OCI-M2 (cell line): Measurements from ENCODE around the gene SMNDC1.
"Not testable (repeated sequence)": the region's sequence is repeated elsewhere in the genome, so short reads cannot be mapped to it uniquely, and the experiment has no call there.

Experiments
- DNase-seq: peaks from one replicate; lab custom pipeline; 2025; ENCODE audit not compliant: unreplicated experiment; lab: John Stamatoyannopoulos, UW

The SMNDC1 gene

GRCh38 chr10:110304780-110305421 is at the start of gene SMNDC1:
Gene SMNDC1, minus strand, starts transcription at chr10:110304920. Its CDS starts 1,333 bp downstream, at chr10:110303587.
- peak; percentile 95 for DNase-seq

DNA sequence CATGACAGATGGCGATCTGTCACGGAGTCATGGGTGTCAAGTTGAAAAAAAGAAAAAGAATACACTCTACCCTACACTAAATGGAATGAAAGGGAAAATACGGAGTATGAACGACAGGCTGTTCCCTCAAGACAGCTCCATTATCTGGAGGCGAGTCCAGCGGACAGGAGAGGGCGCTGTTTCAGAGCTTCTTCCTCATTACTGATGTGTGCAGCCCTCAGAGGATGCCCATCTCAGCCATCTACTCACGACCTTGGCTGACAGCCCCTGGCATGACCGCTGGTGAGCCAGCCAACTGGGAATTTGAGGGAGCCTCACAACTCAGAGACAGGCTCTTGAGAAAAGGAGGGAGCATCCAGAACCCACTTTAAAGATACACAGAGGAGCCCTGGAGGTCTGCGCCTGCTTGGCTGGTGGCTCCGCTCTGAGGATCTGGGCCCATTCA is 49.6 kb upstream of the SMNDC1 start:
- peak; percentile 38 for DNase-seq

GRCh38 chr10:110353244-110354119 is 48.8 kb upstream of the SMNDC1 start:
- DNase-seq = no peak

DNA sequence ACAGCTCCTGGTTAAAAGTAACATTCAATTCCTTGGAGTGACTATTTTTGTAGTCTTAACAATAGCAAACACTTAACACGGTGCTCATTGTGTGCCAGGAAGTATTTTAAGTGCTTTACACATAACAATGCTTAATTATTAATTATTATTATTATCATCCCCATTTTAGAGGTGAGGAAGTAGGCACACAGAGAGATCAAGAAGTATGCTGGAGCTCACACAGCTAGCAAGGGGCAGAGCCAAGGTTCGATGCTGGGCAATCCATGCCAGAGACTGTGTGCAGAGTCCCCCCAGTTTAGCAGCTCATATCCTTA is 48.2 kb upstream of the SMNDC1 start:
- no peak for DNase-seq

- DNase-seq = no peak
Observed at GRCh38 chr10:110350812-110351211, 46.1 kb upstream of the SMNDC1 start.

- no peak for DNase-seq
Observed at GRCh38 chr10:110349831-110350230, 45.1 kb upstream of the SMNDC1 start.

DNA sequence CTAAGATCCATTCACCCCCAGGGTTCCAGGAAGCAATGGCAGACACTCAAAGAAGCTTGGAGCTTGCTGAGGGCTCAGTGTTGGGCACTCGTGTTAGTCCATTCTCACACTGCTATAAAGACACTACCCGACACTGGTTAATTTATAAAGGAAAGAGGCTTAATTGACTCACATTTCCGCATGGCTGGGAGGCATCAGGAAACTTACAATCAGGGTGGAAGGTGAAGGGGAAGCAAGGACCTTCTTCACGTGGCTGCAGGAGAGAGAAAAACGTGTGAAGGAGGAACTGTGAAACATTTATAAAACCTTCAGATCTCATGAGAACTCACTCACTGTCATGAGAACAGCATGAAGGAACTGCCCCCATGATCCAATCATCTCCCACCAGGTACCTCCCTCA is 44.7 kb upstream of the SMNDC1 start:
- DNase-seq = no peak

- no peak for DNase-seq
Observed at GRCh38 chr10:110348336-110348735, 43.6 kb upstream of the SMNDC1 start.

- no peak for DNase-seq
Observed at GRCh38 chr10:110346914-110347313, 42.2 kb upstream of the SMNDC1 start.

GRCh38 chr10:110345286-110345685 is 40.6 kb upstream of the SMNDC1 start:
- DNase-seq = no peak

- DNase-seq = no peak
Observed at GRCh38 chr10:110344622-110345021, 39.9 kb upstream of the SMNDC1 start.

- no peak for DNase-seq
Observed at GRCh38 chr10:110343947-110344346, 39.2 kb upstream of the SMNDC1 start.

DNA sequence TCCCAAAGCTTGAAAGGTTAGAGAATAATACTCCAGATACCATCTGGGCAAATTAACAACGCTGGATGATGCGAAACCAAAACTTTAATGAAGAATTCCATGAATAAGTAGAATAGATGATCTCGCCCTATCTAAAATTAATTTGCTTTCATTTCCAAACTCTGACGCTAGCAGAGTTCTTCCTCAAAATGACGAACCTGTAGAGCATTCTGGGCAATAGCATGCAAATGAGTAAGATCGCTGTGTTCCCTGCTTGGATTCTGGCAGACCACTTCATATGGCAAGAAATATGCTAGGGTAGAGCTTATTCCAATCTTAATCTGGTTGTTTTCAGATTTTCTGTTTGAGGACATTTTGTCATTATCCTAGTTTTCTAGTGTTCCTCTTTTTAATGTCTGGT is 36.1 kb upstream of the SMNDC1 start:
- no peak for DNase-seq

DNA sequence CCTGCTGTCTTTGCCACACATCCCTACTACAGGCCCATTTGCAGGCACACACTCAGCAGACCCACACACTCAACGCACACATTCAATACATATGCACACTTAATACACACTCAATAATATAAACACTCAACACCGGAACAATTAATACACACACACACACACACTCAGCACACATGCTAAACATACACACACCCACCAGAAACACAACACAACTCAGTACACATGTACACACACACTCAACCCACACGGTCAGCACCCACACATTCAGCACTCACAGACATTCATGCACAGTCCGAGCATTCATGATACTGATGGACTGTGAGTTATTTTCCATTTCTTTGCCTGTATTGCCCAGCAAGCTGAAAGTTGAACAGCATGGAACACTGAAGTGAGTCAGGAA is 35.4 kb upstream of the SMNDC1 start:
- DNase-seq = no peak

- no peak for DNase-seq
Observed at GRCh38 chr10:110337906-110338305, 33.2 kb upstream of the SMNDC1 start.

- no peak for DNase-seq
Observed at GRCh38 chr10:110337401-110337800, 32.7 kb upstream of the SMNDC1 start.

GRCh38 chr10:110336111-110336721 is 31.5 kb upstream of the SMNDC1 start:
- no peak for DNase-seq

DNA sequence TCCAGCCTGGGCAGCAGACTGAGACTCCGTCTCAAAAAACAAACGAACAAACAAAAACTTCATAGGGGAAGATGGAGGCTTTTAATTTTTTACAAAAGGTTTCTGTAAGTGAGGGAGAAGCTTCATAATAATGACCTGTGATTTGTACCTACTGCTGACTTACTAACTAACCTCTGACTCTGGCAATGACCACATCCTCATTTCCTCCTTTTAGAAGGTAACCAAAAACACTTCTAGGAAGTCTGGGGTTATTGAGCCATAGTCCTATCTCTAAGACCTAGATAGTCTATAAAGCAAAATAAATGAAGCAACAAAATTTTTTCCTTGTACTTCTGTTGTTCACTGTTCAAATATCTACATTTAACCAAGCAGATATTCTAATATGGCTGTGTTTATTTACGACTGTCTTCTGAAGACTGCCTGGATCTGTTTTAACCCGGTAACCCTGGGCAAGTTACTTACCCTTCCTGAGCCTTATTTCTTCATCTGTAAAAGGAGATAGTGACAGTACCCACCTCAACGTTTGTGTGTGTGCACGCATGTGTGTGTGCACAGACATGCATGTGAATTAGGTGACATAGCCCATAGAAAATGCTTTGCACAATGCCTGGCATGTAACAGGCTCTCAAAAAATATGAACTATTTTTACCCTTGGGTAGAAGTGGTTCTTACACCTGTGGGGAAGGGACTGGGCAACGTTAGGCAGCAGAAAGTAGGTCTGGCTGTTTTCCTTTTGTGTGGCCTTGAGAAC is 30.8 kb upstream of the SMNDC1 start:
- no peak for DNase-seq

DNA sequence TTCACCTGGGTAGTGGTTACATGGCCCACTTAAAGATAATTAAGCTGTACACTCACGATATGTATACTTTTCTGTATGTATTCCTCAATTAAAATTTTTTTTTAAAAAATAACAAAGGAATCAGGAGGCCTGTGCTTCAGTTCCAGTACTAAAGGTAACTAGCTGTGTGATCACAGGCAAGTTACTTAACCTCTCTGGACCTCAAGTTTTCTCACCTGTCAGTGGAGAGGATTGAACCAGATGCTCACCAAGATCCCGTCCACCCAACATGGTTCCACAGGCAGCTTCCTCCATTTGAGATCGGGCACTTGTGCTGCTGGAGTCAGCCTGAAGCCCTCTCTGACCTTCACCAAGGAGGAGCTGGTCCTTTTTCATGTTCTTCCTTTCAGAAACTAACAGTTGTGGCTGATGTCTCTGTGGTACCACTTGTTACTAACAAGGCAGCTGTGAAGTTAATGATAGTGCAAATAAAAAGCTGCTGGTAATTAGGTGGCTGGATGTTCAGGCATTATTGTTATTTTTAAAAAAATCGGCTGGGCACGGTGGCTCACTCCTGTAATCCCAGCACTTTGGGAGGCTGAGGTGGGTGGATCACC is 29.4 kb upstream of the SMNDC1 start:
- no peak for DNase-seq

GRCh38 chr10:110331226-110331795 is 26.6 kb upstream of the SMNDC1 start:
- not testable (repeated sequence) for DNase-seq

- DNase-seq = no peak
Observed at GRCh38 chr10:110330675-110331074, 26.0 kb upstream of the SMNDC1 start.
